PC-3 (cell line): ENCODE results near the gene MRM2. TPM values are rescaled to one million over a fixed set of nuclear protein-coding genes. Genes with fewer than 3 reads are reported as not detected.

Experiments used
- ATAC-seq: fragments of 200-7000 bp; cut with Tn5 transposase; 2 replicates; pipeline ENCODE4 v1.9.1; 2020; ENCODE audit warnings: mild to moderate bottlenecking, moderate library complexity
- BruUV-seq: library from RNA; stranded (reverse); fragments of 400-500 nt; replicated peaks from 2 replicates; lab custom pipeline; 2021; lab: Mats Ljungman, UMichigan
- CTCF ChIA-PET: fragments of 300-600 bp; sonication (Branson Sonifier 250); formaldehyde crosslinking; loops from one replicate; lab custom pipeline; 2022; ENCODE audit warnings: antibody characterized with exemption; lab: Charles Lee
- POLR2A ChIA-PET: fragments of 300-600 bp; sonication (Branson Sonifier 250); formaldehyde crosslinking; loops from one replicate; lab custom pipeline; 2022; ENCODE audit warnings: antibody characterized with exemption; ENCODE audit not compliant: unreplicated experiment; lab: Charles Lee
- DNase-seq: peaks from one replicate; pipeline ENCODE4 v3.0.0-alpha.2; 2015
- H2AFZ ChIP-seq: fragments of 300-600 bp; sonication (generic); 2 replicates; pipeline ENCODE4 v1.6.0; 2016; ENCODE audit warnings: antibody characterized with exemption, low read length
- H3F3A ChIP-seq: fragments of 300-600 bp; sonication (generic); one replicate; pipeline ENCODE4 v1.6.0; 2017; ENCODE audit warnings: antibody characterized with exemption, low read length, control low read depth, mild to moderate bottlenecking; ENCODE audit not compliant: unreplicated experiment
- H3K27ac ChIP-seq: fragments of 300-600 bp; sonication (generic); 2 replicates; pipeline ENCODE4 v1.5.1; 2016; ENCODE audit warnings: mild to moderate bottlenecking, low read length
- H3K27me3 ChIP-seq: fragments of 300-600 bp; sonication (generic); 2 replicates; pipeline ENCODE4 v1.6.1; 2016; ENCODE audit warnings: low read length, mixed read lengths
- H3K36me3 ChIP-seq: fragments of 300-600 bp; sonication (generic); 2 replicates; pipeline ENCODE4 v1.6.1; 2016; ENCODE audit warnings: low read depth, mixed run types, low read length, mixed read lengths
- H3K4me1 ChIP-seq: fragments of 300-600 bp; sonication (generic); 2 replicates; pipeline ENCODE4 v1.5.1; 2016; ENCODE audit warnings: low read length; ENCODE audit not compliant: insufficient read depth
- H3K4me2 ChIP-seq: fragments of 300-600 bp; sonication (generic); 2 replicates; pipeline ENCODE4 v1.6.0; 2016; ENCODE audit warnings: low read length
- H3K4me3 ChIP-seq: fragments of 300-600 bp; sonication (generic); 2 replicates; pipeline ENCODE4 v1.5.1; 2016; ENCODE audit warnings: mild to moderate bottlenecking, low read length, mixed read lengths
- H3K79me2 ChIP-seq: fragments of 300-600 bp; sonication (generic); 2 replicates; pipeline ENCODE4 v1.6.1; 2017; ENCODE audit warnings: low read length, mixed read lengths
- H3K9ac ChIP-seq: fragments of 300-600 bp; sonication (generic); 2 replicates; pipeline ENCODE4 v1.6.0; 2016; ENCODE audit warnings: mild to moderate bottlenecking, low read length
- H3K9me2 ChIP-seq: fragments of 300-600 bp; sonication (generic); replicated peaks from 2 replicates; pipeline ENCODE4 v1.6.1; 2016; ENCODE audit warnings: mixed run types, low read length, mixed read lengths
- H3K9me3 ChIP-seq: fragments of 300-600 bp; sonication (generic); 2 replicates; pipeline ENCODE4 v1.6.1; 2016; ENCODE audit warnings: low read length, mixed read lengths
- H4K20me1 ChIP-seq: fragments of 300-600 bp; sonication (generic); 2 replicates; pipeline ENCODE4 v1.6.1; 2016; ENCODE audit warnings: low read length, mixed read lengths
- EZH2 ChIP-seq: fragments of 300-600 bp; sonication (generic); IDR thresholded peaks from one replicate; pipeline ENCODE4 v1.6.1; 2017; ENCODE audit warnings: antibody characterized with exemption, mild to moderate bottlenecking, low read length; ENCODE audit not compliant: unreplicated experiment
- EZH2phosphoT487 ChIP-seq: fragments of 300-600 bp; sonication (generic); IDR thresholded peaks from 2 replicates; pipeline ENCODE4 v1.6.1; 2018; ENCODE audit warnings: mild to moderate bottlenecking, antibody characterized with exemption, low read length, borderline replicate concordance
- intact Hi-C: fragments of 100-400 bp; cut with micrococcal nuclease; formaldehyde crosslinking; loops from 2 replicates; pipeline ENCODE4 v1.9.0; 2023
- total RNA-seq: library from RNA; depleted of rRNA; stranded (reverse); fragments of >200 nt; gene quantifications from 2 replicates; pipeline ENCODE4 v1.2.3, GENCODE V29; 2014
- TF ChIP-seq, protein P1 (sequence below): fragments of 300-600 bp; sonication (generic); conservative IDR thresholded peaks from 2 replicates; pipeline ENCODE4 v1.5.1; 2017; ENCODE audit warnings: antibody characterized with exemption, low read depth, mild to moderate bottlenecking, low read length

MRM2 gene
- total RNA-seq, 1 experiment from 2014 or later, result 42.6 TPM

- ChIA-PET POLR2A (no interaction called here), CTCF (no interaction called here)
- no peak overlapping the region for H3K9ac ChIP-seq
- intact Hi-C loops, result no loop called here
- H3K9me2 ChIP-seq, result no peaks in the 10 kb centered on the region
- H3K4me1 ChIP-seq, result no peaks in the 10 kb centered on the region
- ATAC-seq (no peak), DNase-seq (no peak)
- H3F3A ChIP-seq, result no peaks in the 10 kb centered on the region
- no TSS peak for BruUV-seq
- H3K27me3 ChIP-seq, result no peaks in the 10 kb centered on the region
- H3K36me3 ChIP-seq, result no peaks in the 10 kb centered on the region
- H3K4me2 ChIP-seq, result no peak overlapping the region
- H3K4me3 ChIP-seq, result no peak overlapping the region
- no peaks in the 10 kb centered on the region for H3K9me3 ChIP-seq
- H2AFZ ChIP-seq, result no peak overlapping the region
- H3K27ac ChIP-seq, result no peak overlapping the region
- no peaks in the 10 kb centered on the region for H4K20me1 ChIP-seq
- no peaks in the 10 kb centered on the region for H3K79me2 ChIP-seq
- TF ChIP-seq, protein P1, sequence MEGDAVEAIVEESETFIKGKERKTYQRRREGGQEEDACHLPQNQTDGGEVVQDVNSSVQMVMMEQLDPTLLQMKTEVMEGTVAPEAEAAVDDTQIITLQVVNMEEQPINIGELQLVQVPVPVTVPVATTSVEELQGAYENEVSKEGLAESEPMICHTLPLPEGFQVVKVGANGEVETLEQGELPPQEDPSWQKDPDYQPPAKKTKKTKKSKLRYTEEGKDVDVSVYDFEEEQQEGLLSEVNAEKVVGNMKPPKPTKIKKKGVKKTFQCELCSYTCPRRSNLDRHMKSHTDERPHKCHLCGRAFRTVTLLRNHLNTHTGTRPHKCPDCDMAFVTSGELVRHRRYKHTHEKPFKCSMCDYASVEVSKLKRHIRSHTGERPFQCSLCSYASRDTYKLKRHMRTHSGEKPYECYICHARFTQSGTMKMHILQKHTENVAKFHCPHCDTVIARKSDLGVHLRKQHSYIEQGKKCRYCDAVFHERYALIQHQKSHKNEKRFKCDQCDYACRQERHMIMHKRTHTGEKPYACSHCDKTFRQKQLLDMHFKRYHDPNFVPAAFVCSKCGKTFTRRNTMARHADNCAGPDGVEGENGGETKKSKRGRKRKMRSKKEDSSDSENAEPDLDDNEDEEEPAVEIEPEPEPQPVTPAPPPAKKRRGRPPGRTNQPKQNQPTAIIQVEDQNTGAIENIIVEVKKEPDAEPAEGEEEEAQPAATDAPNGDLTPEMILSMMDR, result no peak
- TF ChIP-seq EZH2 (no peak), EZH2phosphoT487 (no peak)
Observed at GRCh38 chr7:2287745-2288144, 45.7 kb upstream of the MRM2 start.

GRCh38 chr7:2283074-2283473 lies 41.1 kb upstream of the MRM2 start:
- H3K4me2 ChIP-seq, result no peak overlapping the region
- no peaks in the 10 kb centered on the region for H3K4me1 ChIP-seq
- no peaks in the 10 kb centered on the region for H3K36me3 ChIP-seq
- TF ChIP-seq EZH2 (no peak), EZH2phosphoT487 (no peak)
- TF ChIP-seq, protein P1, result no peak
- no TSS peak for BruUV-seq
- intact Hi-C loops, result no loop called here
- no peak overlapping the region for H3K9ac ChIP-seq
- DNase-seq (no peak), ATAC-seq (no peak)
- no peaks in the 10 kb centered on the region for H3F3A ChIP-seq
- H3K27ac ChIP-seq, result no peak overlapping the region
- H4K20me1 ChIP-seq, result no peaks in the 10 kb centered on the region
- H2AFZ ChIP-seq, result no peak overlapping the region
- no peaks in the 10 kb centered on the region for H3K9me3 ChIP-seq
- H3K79me2 ChIP-seq, result no peaks in the 10 kb centered on the region
- CTCF ChIA-PET, result no interaction called here
- POLR2A ChIA-PET, result no interaction called here
- H3K4me3 ChIP-seq, result no peak overlapping the region
- H3K27me3 ChIP-seq, result no peaks in the 10 kb centered on the region
- H3K9me2 ChIP-seq, result no peaks in the 10 kb centered on the region

- intact Hi-C loops, result no loop called here
- H3K4me3 ChIP-seq, result no peak overlapping the region
- H3K27me3 ChIP-seq, result no peaks in the 10 kb centered on the region
- H3K9me2 ChIP-seq, result no peaks in the 10 kb centered on the region
- no peak overlapping the region for H3K9ac ChIP-seq
- DNase-seq, result no peak
- TF ChIP-seq, protein P1, result no peak
- TF ChIP-seq EZH2, result no peak
- TF ChIP-seq EZH2phosphoT487, result no peak
- no peak overlapping the region for H2AFZ ChIP-seq
- ChIA-PET CTCF (no interaction called here), POLR2A (no interaction called here)
- no peak overlapping the region for H3K4me2 ChIP-seq
- no peaks in the 10 kb centered on the region for H3F3A ChIP-seq
- H3K79me2 ChIP-seq, result no peaks in the 10 kb centered on the region
- no peaks in the 10 kb centered on the region for H4K20me1 ChIP-seq
- no TSS peak for BruUV-seq
- no peaks in the 10 kb centered on the region for H3K9me3 ChIP-seq
- H3K4me1 ChIP-seq, result no peaks in the 10 kb centered on the region
- ATAC-seq, result no peak
- no peaks in the 10 kb centered on the region for H3K36me3 ChIP-seq
- no peak overlapping the region for H3K27ac ChIP-seq
Observed at GRCh38 chr7:2282185-2282751, 40.3 kb upstream of the MRM2 start.
